SU-DHL-6 (cell line): Measurements from ENCODE around the gene HPS3.

Source experiments
- H2AFZ ChIP-seq: fragments of 200-600 bp; sonication (generic); 2 replicates; pipeline ENCODE4 v1.6.1; 2014; ENCODE audit warnings: low read depth, mild to moderate bottlenecking, moderate library complexity, mixed read lengths, antibody characterized with exemption, low read length; ENCODE audit not compliant: severe bottlenecking
- H3F3A ChIP-seq: fragments of 200-600 bp; shearing (Covaris generic); 2 replicates; pipeline ENCODE4 v1.6.0; 2016; ENCODE audit warnings: antibody characterized with exemption, mild to moderate bottlenecking; ENCODE audit not compliant: insufficient read depth
- H3K27ac ChIP-seq: fragments of 200-600 bp; sonication (generic); 2 replicates; pipeline ENCODE4 v1.5.1; 2016; ENCODE audit warnings: low read depth, mild to moderate bottlenecking, low read length, moderate library complexity, mixed read lengths
- H3K27me3 ChIP-seq: fragments of 200-600 bp; sonication (generic), shearing (Covaris generic); 2 replicates; pipeline ENCODE4 v1.6.0; 2014; ENCODE audit warnings: mild to moderate bottlenecking, low read length
- H3K36me3 ChIP-seq: fragments of 200-600 bp; sonication (generic); 2 replicates; pipeline ENCODE4 v1.6.1; 2014; ENCODE audit warnings: mild to moderate bottlenecking, low read length, mixed read lengths
- H3K4me2 ChIP-seq: fragments of 300-600, 200-600 bp; shearing (Covaris generic), sonication (generic); 2 replicates; pipeline ENCODE4 v1.6.0; 2014; ENCODE audit warnings: low read length, low read depth, mild to moderate bottlenecking; ENCODE audit not compliant: poor library complexity, severe bottlenecking
- H3K4me3 ChIP-seq: fragments of 200-600 bp; sonication (generic); 2 replicates; pipeline ENCODE4 v1.5.1; 2014; ENCODE audit warnings: antibody characterized with exemption, low read length, mild to moderate bottlenecking, mixed read lengths; ENCODE audit not compliant: insufficient read depth, poor library complexity, severe bottlenecking
- H3K79me2 ChIP-seq: fragments of 200-600 bp; sonication (generic); 2 replicates; pipeline ENCODE4 v1.6.1; 2014; ENCODE audit warnings: mild to moderate bottlenecking, low read length, moderate library complexity; ENCODE audit not compliant: insufficient read depth
- H3K9ac ChIP-seq: fragments of 200-600 bp; sonication (generic); 2 replicates; pipeline ENCODE4 v1.7.0; 2014; ENCODE audit warnings: mild to moderate bottlenecking, low read length
- H3K9me2 ChIP-seq: fragments of 200-600 bp; sonication (generic); replicated peaks from 2 replicates; pipeline ENCODE4 v1.6.1; 2014; ENCODE audit warnings: low read length; ENCODE audit not compliant: insufficient read depth
- H3K9me3 ChIP-seq: fragments of 200-600 bp; sonication (generic); 2 replicates; pipeline ENCODE4 v1.6.1; 2014; ENCODE audit warnings: low read length, mixed read lengths; ENCODE audit not compliant: insufficient read depth
- H4K20me1 ChIP-seq: fragments of 200-600 bp; sonication (generic); 2 replicates; pipeline ENCODE4 v1.6.1; 2014; ENCODE audit warnings: low read depth, mild to moderate bottlenecking, antibody characterized with exemption, low read length, moderate library complexity, mixed read lengths
- CTCF ChIP-seq: fragments of 200-600 bp; sonication (generic); IDR thresholded peaks from one replicate; pipeline ENCODE4 v1.5.1; 2017; ENCODE audit warnings: antibody characterized with exemption, mild to moderate bottlenecking, low read length, moderate library complexity; ENCODE audit not compliant: insufficient read depth, poor library complexity, severe bottlenecking
- EZH2phosphoT487 ChIP-seq: fragments of 200-600 bp; sonication (generic), shearing (Covaris generic); conservative IDR thresholded peaks from 2 replicates; pipeline ENCODE4 v1.6.1; 2018; ENCODE audit warnings: mild to moderate bottlenecking, antibody characterized with exemption, low read length, moderate library complexity, mixed read lengths

The HPS3 gene

DNA sequence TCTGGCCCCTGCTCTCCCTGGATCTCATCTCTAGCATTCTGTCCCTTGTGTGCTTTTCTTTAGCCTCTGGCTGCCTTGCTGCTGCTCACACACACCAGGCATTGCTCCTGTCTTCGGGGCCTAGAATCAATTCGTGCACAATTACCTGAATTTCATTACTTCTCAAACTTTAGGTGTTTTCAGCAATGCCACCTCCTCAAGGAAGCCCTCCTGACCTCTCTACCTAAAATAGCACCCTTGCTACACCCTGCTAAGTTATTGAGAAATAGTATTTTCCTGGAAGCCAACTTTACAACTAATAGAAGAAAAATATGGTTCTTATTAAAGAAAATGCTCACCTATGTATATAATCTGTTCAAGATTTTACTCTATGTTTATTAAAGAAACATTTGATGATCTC is 51.7 kb downstream of the HPS3 start:
- Histone ChIP-seq H3K27me3 (no peaks in the 10 kb centered on the region), H3K4me2 (no peak overlapping the region), H3K9ac (no peak overlapping the region), H3K27ac (no peak overlapping the region), H4K20me1 (no peaks in the 10 kb centered on the region), H3K9me2 (no peaks in the 10 kb centered on the region), H3K36me3 (no peaks in the 10 kb centered on the region), H2AFZ (no peak overlapping the region), H3K4me3 (no peak overlapping the region), H3K79me2 (no peaks in the 10 kb centered on the region), H3K9me3 (no peaks in the 10 kb centered on the region), H3F3A (no peaks in the 10 kb centered on the region)
- no peak for TF ChIP-seq EZH2phosphoT487
- TF ChIP-seq CTCF: no peak

- Histone ChIP-seq H4K20me1 (no peaks in the 10 kb centered on the region), H3K9me3 (no peaks in the 10 kb centered on the region), H3K9me2 (no peaks in the 10 kb centered on the region), H3K9ac (no peak overlapping the region), H3K36me3 (no peaks in the 10 kb centered on the region), H3K27ac (no peak overlapping the region), H3K27me3 (no peaks in the 10 kb centered on the region), H3F3A (no peaks in the 10 kb centered on the region), H3K4me2 (no peak overlapping the region), H2AFZ (no peak overlapping the region), H3K4me3 (no peak overlapping the region), H3K79me2 (no peaks in the 10 kb centered on the region)
- TF ChIP-seq CTCF (no peak), EZH2phosphoT487 (no peak)
Measured at GRCh38 chr3:149186219-149186618, 56.8 kb downstream of the HPS3 start.

DNA sequence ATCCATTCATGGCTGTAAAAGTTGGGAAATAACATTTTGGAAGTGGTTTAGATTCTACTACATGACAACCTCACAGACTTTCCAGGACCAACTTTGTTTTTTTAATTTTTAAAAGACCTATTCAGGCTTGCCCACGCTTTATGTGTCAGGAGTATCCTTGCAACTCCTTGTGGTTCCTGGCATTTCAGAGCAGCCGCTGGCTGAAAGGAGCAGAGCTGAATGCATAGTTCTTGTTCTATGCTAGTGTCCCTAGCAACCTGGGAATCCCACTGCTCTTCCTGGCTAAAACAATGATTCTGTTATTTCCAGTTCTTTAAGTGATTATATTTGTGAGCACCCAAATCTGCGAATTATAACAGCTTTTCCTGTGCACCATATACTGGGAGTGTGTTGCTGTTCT is 57.3 kb downstream of the HPS3 start:
- no peaks in the 10 kb centered on the region for H3K9me3 ChIP-seq
- H3K9me2 ChIP-seq: no peaks in the 10 kb centered on the region
- H2AFZ ChIP-seq: no peak overlapping the region
- H3K9ac ChIP-seq: no peak overlapping the region
- no peaks in the 10 kb centered on the region for H3K36me3 ChIP-seq
- no peak overlapping the region for H3K27ac ChIP-seq
- TF ChIP-seq EZH2phosphoT487: no peak
- no peak for TF ChIP-seq CTCF
- no peaks in the 10 kb centered on the region for H3K79me2 ChIP-seq
- no peak overlapping the region for H3K4me2 ChIP-seq
- H4K20me1 ChIP-seq: no peaks in the 10 kb centered on the region
- no peaks in the 10 kb centered on the region for H3F3A ChIP-seq
- no peak overlapping the region for H3K4me3 ChIP-seq
- no peaks in the 10 kb centered on the region for H3K27me3 ChIP-seq

GRCh38 chr3:149188494-149188893 is 59.1 kb downstream of the HPS3 start:
- Histone ChIP-seq H3K27ac (no peak overlapping the region), H4K20me1 (no peaks in the 10 kb centered on the region)

More at GRCh38 chr3:149188494-149188893, 59.1 kb downstream of the HPS3 start:
- no peak overlapping the region for H2AFZ ChIP-seq
- H3K4me2 ChIP-seq: no peak overlapping the region
- H3K36me3 ChIP-seq: no peaks in the 10 kb centered on the region
- no peaks in the 10 kb centered on the region for H3F3A ChIP-seq
- H3K9ac ChIP-seq: no peak overlapping the region
- no peak overlapping the region for H3K4me3 ChIP-seq
- H3K9me2 ChIP-seq: no peaks in the 10 kb centered on the region
- TF ChIP-seq CTCF (no peak), EZH2phosphoT487 (no peak)
- H3K9me3 ChIP-seq: no peaks in the 10 kb centered on the region
- H3K27me3 ChIP-seq: no peaks in the 10 kb centered on the region
- H3K79me2 ChIP-seq: no peaks in the 10 kb centered on the region
